Measurements from ENCODE around the gene CEBPG. TPM values are rescaled to one million over a fixed set of nuclear protein-coding genes. Genes with fewer than 3 reads are reported as not detected.

CEBPG gene
- total RNA-seq, 1 experiment from 2014 or later, result 41.5 TPM

GRCh38 chr19:33422369-33423180 lies 49.1 kb downstream of the CEBPG start:
- intact Hi-C loops (cut with micrococcal nuclease; ENCODE audit: unreplicated experiment) (no loop called here), in situ Hi-C loops (cut with HindIII; ENCODE audit: low pct_unique_long_range_greater_than_20kb, low sequenced_read_pairs) (no loop called here)
- Histone ChIP-seq H3K36me3 (ENCODE audit: control insufficient read depth, insufficient read depth, low read length) (no peaks in the 10 kb centered on the region), H3K27me3 (ENCODE audit: control insufficient read depth, insufficient read depth, low read length) (no peaks in the 10 kb centered on the region), H3K27ac (ENCODE audit: low read length) (no peak overlapping the region), H3K4me1 (ENCODE audit: control insufficient read depth, insufficient read depth, low read length) (no peaks in the 10 kb centered on the region), H3K9me3 (ENCODE audit: control insufficient read depth, insufficient read depth, low read depth, low read length) (no peaks in the 10 kb centered on the region), H3K4me3 (ENCODE audit: low read depth in 2 of 2, low read length in 2 of 2) (no peak overlapping the region)
- ChIA-PET CTCF (interaction anchor here (1.1 kb wide), 1 partner anchor 13 kb away, joined by 4 read pairs; no protein-coding TSS in a partner anchor), POLR2A (no interaction called here)
- BruUV-seq (replicated peaks), result no TSS peak
- ATAC-seq (no peak), DNase-seq (ENCODE audit: low read depth, low spot score) (no peak)
- no peak for TF ChIP-seq SIN3A (IDR thresholded peaks at IDR 0.05; ENCODE audit: borderline replicate concordance, insufficient read depth, low read depth, low read length)
- no peak for TF ChIP-seq REST (IDR thresholded peaks at IDR 0.05; ENCODE audit: insufficient read depth in 1 of 2, low read depth in 2 of 2, low read length in 1 of 2)
- no peak for TF ChIP-seq TCF7L2 (IDR thresholded peaks at IDR 0.05; ENCODE audit: low read depth, low read length)
- TF ChIP-seq POLR2AphosphoS5 (IDR thresholded peaks at IDR 0.05; ENCODE audit: low read depth, low read length), result no peak
- no peak for TF ChIP-seq CTCF (IDR thresholded peaks at IDR 0.05)

GRCh38 chr19:33424181-33424580 lies 50.7 kb downstream of the CEBPG start:
- H3K4me3 ChIP-seq (ENCODE audit: low read depth in 2 of 2, low read length in 2 of 2), result no peak overlapping the region
- intact Hi-C loops (cut with micrococcal nuclease; ENCODE audit: unreplicated experiment), result no loop called here
- in situ Hi-C loops (cut with HindIII; ENCODE audit: low pct_unique_long_range_greater_than_20kb, low sequenced_read_pairs), result no loop called here
- ATAC-seq (no peak), DNase-seq (ENCODE audit: low read depth, low spot score) (no peak)
- TF ChIP-seq REST (IDR thresholded peaks at IDR 0.05; ENCODE audit: insufficient read depth in 1 of 2, low read depth in 2 of 2, low read length in 1 of 2) (no peak), SIN3A (IDR thresholded peaks at IDR 0.05; ENCODE audit: borderline replicate concordance, insufficient read depth, low read depth, low read length) (no peak), CTCF (IDR thresholded peaks at IDR 0.05) (no peak), POLR2AphosphoS5 (IDR thresholded peaks at IDR 0.05; ENCODE audit: low read depth, low read length) (no peak), TCF7L2 (IDR thresholded peaks at IDR 0.05; ENCODE audit: low read depth, low read length) (no peak)
- POLR2A ChIA-PET, result no interaction called here
- H3K4me1 ChIP-seq (ENCODE audit: control insufficient read depth, insufficient read depth, low read length), result no peaks in the 10 kb centered on the region
- no peaks in the 10 kb centered on the region for H3K36me3 ChIP-seq (ENCODE audit: control insufficient read depth, insufficient read depth, low read length)
- CTCF ChIA-PET, result interaction anchor here (0.8 kb wide), 1 partner anchor 16 kb away, joined by 4 read pairs; no protein-coding TSS in a partner anchor
- no peaks in the 10 kb centered on the region for H3K27me3 ChIP-seq (ENCODE audit: control insufficient read depth, insufficient read depth, low read length)
- H3K9me3 ChIP-seq (ENCODE audit: control insufficient read depth, insufficient read depth, low read depth, low read length), result no peaks in the 10 kb centered on the region
- H3K27ac ChIP-seq (ENCODE audit: low read length), result no peak overlapping the region
- no TSS peak for BruUV-seq (replicated peaks)

Data from Panc1 (cell line).